T-helper 2 cell treated with Interferon-gamma antibody and Interleukin-4, amounts not matched to agents 100 ng/mL and 5 ng/mL, for 36 hours (primary cell): Measurements from ENCODE around the gene RASSF6. TPM values are rescaled to one million over a fixed set of nuclear protein-coding genes. Genes with fewer than 3 reads are reported as not detected.
"Not testable (repeated sequence)": the region's sequence is repeated elsewhere in the genome, so short reads cannot be mapped to it uniquely, and the experiment has no call there.

ENCODE experiments used
- intact Hi-C: fragments of 100-400 bp; cut with micrococcal nuclease; formaldehyde crosslinking; loops from one replicate; pipeline ENCODE4 v1.15.1; 2023
- total RNA-seq: library from RNA; stranded (reverse); gene quantifications from 2 replicates; pipeline ENCODE4 v1.2.3, GENCODE V29; 2022

Gene RASSF6
- total RNA-seq, 1 donor from 2014 or later: not detected

- intact Hi-C loops: no loop called here
Observed at GRCh38 chr4:73583666-73584065, 36.6 kb downstream of the RASSF6 start.

GRCh38 chr4:73577371-73577770 lies 42.9 kb downstream of the RASSF6 start:
- intact Hi-C loops: no loop called here

GRCh38 chr4:73576381-73576780 lies 43.9 kb downstream of the RASSF6 start:
- intact Hi-C loops: no loop called here

GRCh38 chr4:73575660-73576059 lies 44.6 kb downstream of the RASSF6 start:
- intact Hi-C loops: no loop called here

GRCh38 chr4:73573794-73574528 lies 46.3 kb downstream of the RASSF6 start:
- intact Hi-C loops: no loop called here

GRCh38 chr4:73550865-73551264 lies 69.4 kb downstream of the RASSF6 start:
- intact Hi-C loops: not testable (repeated sequence)

- intact Hi-C loops: no loop called here
Observed at GRCh38 chr4:73544620-73545019, 75.6 kb downstream of the RASSF6 start.

- intact Hi-C loops: no loop called here
Observed at GRCh38 chr4:73541251-73541650, 79.0 kb downstream of the RASSF6 start.

- intact Hi-C loops: no loop called here
Observed at GRCh38 chr4:73540826-73541225, 79.4 kb downstream of the RASSF6 start.

- intact Hi-C loops: no loop called here
Observed at GRCh38 chr4:73539386-73539785, 80.8 kb downstream of the RASSF6 start.

GRCh38 chr4:73538162-73538561 lies 82.1 kb downstream of the RASSF6 start:
- intact Hi-C loops: no loop called here

- intact Hi-C loops: no loop called here
Observed at GRCh38 chr4:73533515-73534422, 86.5 kb downstream of the RASSF6 start.

GRCh38 chr4:73528171-73528570 lies 92.1 kb downstream of the RASSF6 start:
- intact Hi-C loops: no loop called here

- intact Hi-C loops: no loop called here
Observed at GRCh38 chr4:73527196-73527595, 93.0 kb downstream of the RASSF6 start.

- intact Hi-C loops: no loop called here
Observed at GRCh38 chr4:73525611-73526010, 94.6 kb downstream of the RASSF6 start.

- intact Hi-C loops: no loop called here
Observed at GRCh38 chr4:73523126-73523525, 97.1 kb downstream of the RASSF6 start.

Other genes with a start within 250 kb of the RASSF6 start
- not detected in 2 replicates for gene ALB, start 216.1 kb downstream of the RASSF6 start, total RNA-seq
- gene AFP, start 184.2 kb downstream of the RASSF6 start, total RNA-seq: not detected in 2 replicates
- gene AFM, start 138.7 kb downstream of the RASSF6 start, total RNA-seq: not detected in 2 replicates
- gene CXCL8, start 120.1 kb upstream of the RASSF6 start, total RNA-seq: 2.2 and 2.3 TPM in 2 replicates
- not detected in 2 replicates for gene CXCL6, start 216.2 kb upstream of the RASSF6 start, total RNA-seq
- not detected in 2 replicates for gene PF4V1, start 232.9 kb upstream of the RASSF6 start, total RNA-seq
- not detected in 2 replicates for gene CXCL1, start 249.0 kb upstream of the RASSF6 start, total RNA-seq